Endothelial cell of umbilical vein (primary cell): ENCODE data around the gene NSUN7. TPM values are rescaled to one million over a fixed set of nuclear protein-coding genes. Genes with fewer than 3 reads are reported as not detected.

Experiments used
- BruUV-seq: library from RNA; stranded (reverse); fragments of 400-500 nt; replicated peaks from 2 replicates; lab custom pipeline; 2021; lab: Mats Ljungman, UMichigan
- CTCF ChIA-PET: fragments of 300-600, 350-600 bp; sonication (Branson Sonifier 250); formaldehyde crosslinking; loops from one replicate; lab custom pipeline; 2021; ENCODE audit warnings: antibody characterized with exemption, inconsistent platforms; lab: Charles Lee
- POLR2A ChIA-PET: fragments of 300-600, 350-600 bp; sonication (Branson Sonifier 250); formaldehyde crosslinking; loops from one replicate; lab custom pipeline; 2021; ENCODE audit warnings: antibody characterized with exemption, inconsistent platforms; lab: Charles Lee
- DNase-seq: peaks from one replicate; pipeline ENCODE4 v3.0.0-alpha.2; 2011; ENCODE audit warnings: low read depth, low spot score
- FAIRE-seq: peaks from 2 replicates; lab custom pipeline; 2011; peaks lifted over from hg19 to GRCh38; lab: Jason Lieb, UNC
- H2AFZ ChIP-seq: 2 replicates; pipeline ENCODE4 v1.6.0; 2012; ENCODE audit warnings: low read depth, low read length, control low read depth, inconsistent platforms
- H3K27ac ChIP-seq: 2 replicates; pipeline ENCODE4 v1.5.1; 2011; ENCODE audit warnings: low read depth, mild to moderate bottlenecking, control low read depth, low read length, moderate library complexity; ENCODE audit not compliant: insufficient read depth
- H3K27me3 ChIP-seq, 2 experiments: 2 replicates each; pipeline versions ENCODE4 v1.6.0 to v1.6.1; 2011; ENCODE audit warnings: low read length in 2 of 2, mixed read lengths in 1 of 2; ENCODE audit not compliant: control insufficient read depth in 2 of 2, insufficient read depth in 2 of 2
- H3K36me3 ChIP-seq, 2 experiments: 2 replicates in 1 of 2; 3 replicates in 1 of 2; pipeline ENCODE4 v1.5.1; 2011; ENCODE audit warnings: low read length in 2 of 2, mild to moderate bottlenecking in 1 of 2, moderate library complexity in 1 of 2; ENCODE audit not compliant: control insufficient read depth in 2 of 2, insufficient read depth in 2 of 2; ENCODE audit errors: extremely low read depth in 1 of 2
- H3K4me1 ChIP-seq: 3 replicates; pipeline ENCODE4 v1.5.1; 2011; ENCODE audit warnings: mild to moderate bottlenecking, low read length; ENCODE audit not compliant: control insufficient read depth, insufficient read depth; ENCODE audit errors: extremely low read depth
- H3K4me2 ChIP-seq: 2 replicates; pipeline ENCODE4 v1.6.1; 2011; ENCODE audit warnings: low read length, control low read depth, mixed read lengths; ENCODE audit not compliant: insufficient read depth
- H3K4me3 ChIP-seq, 3 experiments: fragments of 200-600 bp in 1 of 3; sonication (generic), shearing (Covaris generic) in 1 of 3; replicated peaks in 1 of 3; 2 replicates each; pipeline ENCODE4 v1.5.1; 2011 to 2016; ENCODE audit warnings: control low read depth in 3 of 3, low read length in 3 of 3, mild to moderate bottlenecking in 2 of 3, inconsistent platforms in 1 of 3, low read depth in 1 of 3, moderate library complexity in 1 of 3; ENCODE audit not compliant: insufficient read depth in 1 of 3
- H3K79me2 ChIP-seq: 2 replicates; pipeline ENCODE4 v1.6.0; 2012; ENCODE audit warnings: low read length, inconsistent platforms; ENCODE audit not compliant: control insufficient read depth, insufficient read depth
- H3K9ac ChIP-seq: replicated peaks from 2 replicates; pipeline ENCODE3; 2011; ENCODE audit warnings: low read length, control low read depth; ENCODE audit not compliant: insufficient read depth; ENCODE audit errors: extremely low read depth
- H3K9me1 ChIP-seq: replicated peaks from 3 replicates; pipeline ENCODE4 v1.6.0; 2011; ENCODE audit warnings: mild to moderate bottlenecking, low read length; ENCODE audit not compliant: control insufficient read depth, insufficient read depth; ENCODE audit errors: extremely low read depth
- H3K9me3 ChIP-seq: replicated peaks from 2 replicates; pipeline ENCODE4 v1.5.1; 2012; ENCODE audit warnings: low read length, inconsistent platforms; ENCODE audit not compliant: control insufficient read depth, insufficient read depth
- H4K20me1 ChIP-seq: replicated peaks from 2 replicates; pipeline ENCODE3; 2011; ENCODE audit warnings: mild to moderate bottlenecking, low read length; ENCODE audit not compliant: control insufficient read depth, insufficient read depth; ENCODE audit errors: extremely low read depth
- EZH2 ChIP-seq: IDR thresholded peaks from 2 replicates; pipeline ENCODE4 v1.6.1; 2012; ENCODE audit warnings: borderline replicate concordance, low read depth, mild to moderate bottlenecking, moderate library complexity, low read length, inconsistent platforms; ENCODE audit not compliant: severe bottlenecking
- FOS ChIP-seq: IDR thresholded peaks from 2 replicates; pipeline ENCODE4 v1.6.1; 2011; ENCODE audit warnings: mild to moderate bottlenecking, low read length, moderate library complexity, borderline replicate concordance; ENCODE audit not compliant: insufficient read depth
- GATA2 ChIP-seq: IDR thresholded peaks from 2 replicates; pipeline ENCODE4 v1.7.0; 2011; ENCODE audit warnings: low read depth, mild to moderate bottlenecking, moderate library complexity, mixed read lengths, low read length; ENCODE audit not compliant: insufficient read length, insufficient read depth
- JUN ChIP-seq: IDR thresholded peaks from 2 replicates; pipeline ENCODE4 v1.6.1; 2011; ENCODE audit warnings: borderline replicate concordance, low read depth; ENCODE audit not compliant: insufficient read length, insufficient read depth
- MYC ChIP-seq: IDR thresholded peaks from one replicate; pipeline ENCODE4 v1.6.1; 2011; ENCODE audit warnings: mild to moderate bottlenecking, low read depth, low read length
- POLR2A ChIP-seq: IDR thresholded peaks from 2 replicates; pipeline ENCODE4 v1.6.1; 2012; ENCODE audit warnings: low read depth, mild to moderate bottlenecking, control low read depth, low read length
- POLR2AphosphoS5 ChIP-seq: IDR thresholded peaks from 2 replicates; pipeline ENCODE4 v1.6.1; 2012; ENCODE audit warnings: low read depth, mild to moderate bottlenecking, control low read depth, low read length, moderate library complexity; ENCODE audit not compliant: insufficient read depth
- dilution Hi-C: fragments of 300-500 bp; cut with MboI; formaldehyde crosslinking; loops from one replicate; pipeline ENCODE4 v1.15.0; 2019; ENCODE audit warnings: low sequenced_read_pairs; ENCODE audit not compliant: extremely low pct_ligation_motif_present
- intact Hi-C: fragments of 100-400 bp; cut with micrococcal nuclease; formaldehyde crosslinking; loops from one replicate; pipeline ENCODE4 v1.10.0; 2022
- polyA plus RNA-seq, 4 experiments: library from polyadenylated mRNA; depleted of rRNA in 3 of 4; stranded (reverse) in 3 of 4; unstranded in 1 of 4; fragments of >200 nt; gene quantifications; 2 replicates each; pipeline versions ENCODE4 v1.2.1 to v1.2.3, GENCODE V29; 2011 to 2012; ENCODE audit warnings: missing spikeins in 1 of 4
- total RNA-seq: library from RNA; stranded (reverse); gene quantifications from 2 replicates; pipeline ENCODE4 v1.2.3, GENCODE V29; 2021
- TF ChIP-seq, protein P1 (sequence below): IDR thresholded peaks from 2 replicates; pipeline ENCODE4 v1.6.1; 2011; ENCODE audit not compliant: insufficient read depth, insufficient read length
- TF ChIP-seq, protein P2 (sequence below), 2 donors: IDR thresholded peaks; 1 replicate in 1 of 2; 2 replicates in 1 of 2; pipeline ENCODE4 v1.5.1; 2011; ENCODE audit warnings: low read length in 2 of 2, mild to moderate bottlenecking in 2 of 2, moderate library complexity in 2 of 2, control low read depth in 1 of 2, inconsistent platforms in 1 of 2, low read depth in 1 of 2; ENCODE audit not compliant: insufficient read depth in 1 of 2; ENCODE audit errors: extremely low read depth in 1 of 2

The NSUN7 gene
- total and polyA plus RNA-seq, 2 donors (not counting 3 experiments of a cell fraction or from before 2014, with no cell fraction given) = 0.03 to 0.20 TPM

DNA sequence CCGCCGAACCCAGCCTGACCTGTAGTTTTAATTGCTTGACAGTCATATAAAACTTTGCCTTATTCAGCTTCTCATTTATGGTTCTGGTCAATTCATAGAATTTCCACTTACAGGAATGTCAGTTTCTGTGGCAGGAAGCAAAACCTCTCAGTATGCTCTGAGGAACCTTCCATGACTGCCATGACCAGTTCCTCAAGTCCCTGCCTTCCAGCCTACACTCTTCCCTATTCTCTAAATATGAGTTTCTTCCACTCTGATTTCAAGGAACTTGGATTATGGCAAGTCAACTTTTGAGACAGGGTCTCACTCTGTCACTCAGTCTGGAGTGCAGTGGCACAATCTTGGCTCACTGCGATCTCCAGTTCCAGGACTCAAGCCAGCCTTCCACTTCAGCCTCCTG lies 26.0 kb upstream of the NSUN7 start:
- H3K27ac ChIP-seq = no peak overlapping the region
- TF ChIP-seq GATA2 (no peak), FOS (no peak), MYC (no peak), EZH2 (no peak), JUN (no peak), POLR2A (no peak), POLR2AphosphoS5 (no peak)
- TF ChIP-seq, protein P1, sequence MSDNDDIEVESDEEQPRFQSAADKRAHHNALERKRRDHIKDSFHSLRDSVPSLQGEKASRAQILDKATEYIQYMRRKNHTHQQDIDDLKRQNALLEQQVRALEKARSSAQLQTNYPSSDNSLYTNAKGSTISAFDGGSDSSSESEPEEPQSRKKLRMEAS = no peak
- TF ChIP-seq, protein P2, sequence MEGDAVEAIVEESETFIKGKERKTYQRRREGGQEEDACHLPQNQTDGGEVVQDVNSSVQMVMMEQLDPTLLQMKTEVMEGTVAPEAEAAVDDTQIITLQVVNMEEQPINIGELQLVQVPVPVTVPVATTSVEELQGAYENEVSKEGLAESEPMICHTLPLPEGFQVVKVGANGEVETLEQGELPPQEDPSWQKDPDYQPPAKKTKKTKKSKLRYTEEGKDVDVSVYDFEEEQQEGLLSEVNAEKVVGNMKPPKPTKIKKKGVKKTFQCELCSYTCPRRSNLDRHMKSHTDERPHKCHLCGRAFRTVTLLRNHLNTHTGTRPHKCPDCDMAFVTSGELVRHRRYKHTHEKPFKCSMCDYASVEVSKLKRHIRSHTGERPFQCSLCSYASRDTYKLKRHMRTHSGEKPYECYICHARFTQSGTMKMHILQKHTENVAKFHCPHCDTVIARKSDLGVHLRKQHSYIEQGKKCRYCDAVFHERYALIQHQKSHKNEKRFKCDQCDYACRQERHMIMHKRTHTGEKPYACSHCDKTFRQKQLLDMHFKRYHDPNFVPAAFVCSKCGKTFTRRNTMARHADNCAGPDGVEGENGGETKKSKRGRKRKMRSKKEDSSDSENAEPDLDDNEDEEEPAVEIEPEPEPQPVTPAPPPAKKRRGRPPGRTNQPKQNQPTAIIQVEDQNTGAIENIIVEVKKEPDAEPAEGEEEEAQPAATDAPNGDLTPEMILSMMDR (IDR thresholded peaks at IDR 0.05; ENCODE audit: extremely low read depth in 1 of 2, insufficient read depth in 1 of 2, low read depth in 1 of 2, low read length in 2 of 2) = no peak
- H2AFZ ChIP-seq = no peak overlapping the region
- intact Hi-C loops = no loop called here
- DNase-seq = no peak
- H3K9me1 ChIP-seq = no peaks in the 10 kb centered on the region
- no peak for FAIRE-seq
- no TSS peak for BruUV-seq
- ChIA-PET CTCF (no interaction called here), POLR2A (no interaction called here)
- no peaks in the 10 kb centered on the region for H3K9me3 ChIP-seq
- H3K4me1 ChIP-seq = peaks cover 8% of the 10 kb centered on the region
- dilution Hi-C loops = no loop called here
- H3K36me3 ChIP-seq = no peaks in the 10 kb centered on the region
- no peak overlapping the region for H3K4me3 ChIP-seq
- H3K27me3 ChIP-seq = peaks cover 11 to 13% of the 10 kb centered on the region in 2 experiments
- no peak overlapping the region for H3K9ac ChIP-seq
- no peak overlapping the region for H3K4me2 ChIP-seq
- no peaks in the 10 kb centered on the region for H3K79me2 ChIP-seq
- H4K20me1 ChIP-seq = no peaks in the 10 kb centered on the region
